Measurements from ENCODE around the gene EEF1B2.

GRCh38 chr2:206127656-206128055 lies 32.0 kb upstream of the EEF1B2 start:
- TF ChIP-seq CTCF (IDR thresholded peaks at IDR 0.05) (no peak), POLR2AphosphoS5 (IDR thresholded peaks at IDR 0.05) (no peak)

All from suprapubic skin (tissue), 3 donors.